ENCODE data around the gene GPR83.

GPR83 gene

GRCh38 chr11:94379613-94380012 is 21.6 kb downstream of the GPR83 start:
- TF ChIP-seq FOXM1 (IDR thresholded peaks at IDR 0.05; ENCODE audit: borderline replicate concordance, low read depth): no peak
- TF ChIP-seq TEAD4 (IDR thresholded peaks at IDR 0.05): no peak
- no peak for TF ChIP-seq CEBPB (IDR thresholded peaks at IDR 0.05)
- no peak for TF ChIP-seq ZBTB7A (IDR thresholded peaks at IDR 0.05; ENCODE audit: low read depth)
- no peak for TF ChIP-seq EGR1 (IDR thresholded peaks at IDR 0.05)
- TF ChIP-seq REST (IDR thresholded peaks at IDR 0.05; ENCODE audit: low read depth): no peak
- no peak for TF ChIP-seq YY1 (IDR thresholded peaks at IDR 0.05; ENCODE audit: low read depth)
- TF ChIP-seq RAD21 (IDR thresholded peaks at IDR 0.05; ENCODE audit: low read depth): no peak
- TF ChIP-seq MAX (IDR thresholded peaks at IDR 0.05): no peak
- no peak for TF ChIP-seq CREB1 (IDR thresholded peaks at IDR 0.05; ENCODE audit: low read depth)
- TF ChIP-seq TAF1 (IDR thresholded peaks at IDR 0.05; ENCODE audit: low read depth): no peak
- no peak for TF ChIP-seq USF1 (IDR thresholded peaks at IDR 0.05)

GRCh38 chr11:94376841-94377240 is 24.4 kb downstream of the GPR83 start:
- no peak for TF ChIP-seq TCF12 (IDR thresholded peaks at IDR 0.05; ENCODE audit: low read depth)
- TF ChIP-seq REST (IDR thresholded peaks at IDR 0.05; ENCODE audit: low read depth): no peak
- TF ChIP-seq FOXM1 (IDR thresholded peaks at IDR 0.05; ENCODE audit: borderline replicate concordance, low read depth): no peak
- no peak for TF ChIP-seq RAD21 (IDR thresholded peaks at IDR 0.05; ENCODE audit: low read depth)
- TF ChIP-seq EP300 (IDR thresholded peaks at IDR 0.05; ENCODE audit: borderline replicate concordance): no peak
- no peak for TF ChIP-seq MAX (IDR thresholded peaks at IDR 0.05)
- no peak for TF ChIP-seq CREB1 (IDR thresholded peaks at IDR 0.05; ENCODE audit: low read depth)
- TF ChIP-seq TEAD4 (IDR thresholded peaks at IDR 0.05): no peak
- no peak for TF ChIP-seq ZBTB7A (IDR thresholded peaks at IDR 0.05; ENCODE audit: low read depth)
- no peak for TF ChIP-seq YY1 (IDR thresholded peaks at IDR 0.05; ENCODE audit: low read depth)
- no peak for TF ChIP-seq USF1 (IDR thresholded peaks at IDR 0.05)
- no peak for TF ChIP-seq TAF1 (IDR thresholded peaks at IDR 0.05; ENCODE audit: low read depth)

GRCh38 chr11:94343495-94343894 is 57.7 kb downstream of the GPR83 start:
- TF ChIP-seq CEBPB (IDR thresholded peaks at IDR 0.05) (no peak), TCF12 (IDR thresholded peaks at IDR 0.05; ENCODE audit: low read depth) (no peak), TAF1 (IDR thresholded peaks at IDR 0.05; ENCODE audit: low read depth) (no peak), FOXM1 (IDR thresholded peaks at IDR 0.05; ENCODE audit: borderline replicate concordance, low read depth) (no peak), REST (IDR thresholded peaks at IDR 0.05; ENCODE audit: low read depth) (no peak), TEAD4 (IDR thresholded peaks at IDR 0.05) (no peak), EP300 (IDR thresholded peaks at IDR 0.05; ENCODE audit: borderline replicate concordance) (no peak), NFIC (IDR thresholded peaks at IDR 0.05) (no peak), CREB1 (IDR thresholded peaks at IDR 0.05; ENCODE audit: low read depth) (no peak), RAD21 (IDR thresholded peaks at IDR 0.05; ENCODE audit: low read depth) (no peak), YY1 (IDR thresholded peaks at IDR 0.05; ENCODE audit: low read depth) (no peak), USF1 (IDR thresholded peaks at IDR 0.05) (no peak), EGR1 (IDR thresholded peaks at IDR 0.05) (no peak), MAX (IDR thresholded peaks at IDR 0.05) (no peak), ZBTB7A (IDR thresholded peaks at IDR 0.05; ENCODE audit: low read depth) (no peak)

GRCh38 chr11:94342250-94342649 is 59.0 kb downstream of the GPR83 start:
- no peak for TF ChIP-seq FOXM1 (IDR thresholded peaks at IDR 0.05; ENCODE audit: borderline replicate concordance, low read depth)
- no peak for TF ChIP-seq NFIC (IDR thresholded peaks at IDR 0.05)
- no peak for TF ChIP-seq ZBTB7A (IDR thresholded peaks at IDR 0.05; ENCODE audit: low read depth)
- TF ChIP-seq REST (IDR thresholded peaks at IDR 0.05; ENCODE audit: low read depth): no peak
- TF ChIP-seq CREB1 (IDR thresholded peaks at IDR 0.05; ENCODE audit: low read depth): no peak
- no peak for TF ChIP-seq CEBPB (IDR thresholded peaks at IDR 0.05)
- no peak for TF ChIP-seq MAX (IDR thresholded peaks at IDR 0.05)
- no peak for TF ChIP-seq EP300 (IDR thresholded peaks at IDR 0.05; ENCODE audit: borderline replicate concordance)
- no peak for TF ChIP-seq TCF12 (IDR thresholded peaks at IDR 0.05; ENCODE audit: low read depth)
- TF ChIP-seq TAF1 (IDR thresholded peaks at IDR 0.05; ENCODE audit: low read depth): no peak
- TF ChIP-seq EGR1 (IDR thresholded peaks at IDR 0.05): no peak
